ENCODE measurements around the gene MCF2L2.

The MCF2L2 gene

GRCh38 chr3:183435661-183436060, 7.2 kb upstream of the MCF2L2 start:
- Histone ChIP-seq H3K36me3 (ENCODE audit: control insufficient read depth in 2 of 2, insufficient read depth in 1 of 2, low read length in 2 of 2) (no peaks in the 10 kb centered on the region), H3K4me3 (ENCODE audit: low read depth, low read length) (no peak overlapping the region), H3K4me1 (ENCODE audit: control insufficient read depth, insufficient read depth, low read length) (no peaks in the 10 kb centered on the region), H3K9me3 (ENCODE audit: control insufficient read depth, insufficient read depth, low read depth, low read length) (no peaks in the 10 kb centered on the region), H3K27ac (ENCODE audit: extremely low read depth, low read depth, low read length) (no peak overlapping the region)
- ChIA-PET POLR2A (no interaction called here), CTCF (no interaction called here)
- TF ChIP-seq ZNF239 (tag by site-specific recombination; IDR thresholded peaks at IDR 0.05): no peak
- TF ChIP-seq ZNF416 (tag by site-specific recombination; IDR thresholded peaks at IDR 0.05): no peak
- TF ChIP-seq PRDM6 (tag by site-specific recombination; IDR thresholded peaks at IDR 0.05): no peak
- no peak for TF ChIP-seq ZNF175 (tag by site-specific recombination; IDR thresholded peaks at IDR 0.05)
- TF ChIP-seq ZNF514 (tag by site-specific recombination; IDR thresholded peaks at IDR 0.05): no peak
- no peak for TF ChIP-seq ZNF701 (tag by site-specific recombination; IDR thresholded peaks at IDR 0.05)
- TF ChIP-seq ZNF138 (tag by site-specific recombination; IDR thresholded peaks at IDR 0.05; ENCODE audit: borderline replicate concordance): no peak
- no peak for TF ChIP-seq ZXDB (tag by site-specific recombination; IDR thresholded peaks at IDR 0.05)
- TF ChIP-seq ZNF76 (tag by site-specific recombination; IDR thresholded peaks at IDR 0.05; ENCODE audit: borderline replicate concordance, low read depth): no peak
- TF ChIP-seq FEZF1 (tag by site-specific recombination; IDR thresholded peaks at IDR 0.05): no peak
- no peak for TF ChIP-seq PATZ1 (tag by site-specific recombination; IDR thresholded peaks at IDR 0.05)
- TF ChIP-seq KLF17 (tag by site-specific recombination; IDR thresholded peaks at IDR 0.05): no peak
- TF ChIP-seq PRDM2 (tag by site-specific recombination; IDR thresholded peaks at IDR 0.05; ENCODE audit: borderline replicate concordance): no peak
- TF ChIP-seq EGR2 (tag by site-specific recombination; IDR thresholded peaks at IDR 0.05; ENCODE audit: low read depth): no peak

GRCh38 chr3:183434992-183435391, 6.6 kb upstream of the MCF2L2 start:
- Histone ChIP-seq H3K9me3 (ENCODE audit: control insufficient read depth, insufficient read depth, low read depth, low read length) (no peaks in the 10 kb centered on the region), H3K27ac (ENCODE audit: extremely low read depth, low read depth, low read length) (no peak overlapping the region), H3K36me3 (ENCODE audit: control insufficient read depth in 2 of 2, insufficient read depth in 1 of 2, low read length in 2 of 2) (no peaks in the 10 kb centered on the region), H3K4me1 (ENCODE audit: control insufficient read depth, insufficient read depth, low read length) (no peaks in the 10 kb centered on the region), H3K4me3 (ENCODE audit: low read depth, low read length) (no peak overlapping the region)
- CTCF ChIA-PET: no interaction called here
- POLR2A ChIA-PET: no interaction called here
- TF ChIP-seq ZNF624 (tag by site-specific recombination; IDR thresholded peaks at IDR 0.05) (no peak), SETDB1 (IDR thresholded peaks at IDR 0.05; ENCODE audit: insufficient read length, low read length) (no peak), ZNF148 (tag by site-specific recombination; IDR thresholded peaks at IDR 0.05; ENCODE audit: borderline replicate concordance) (no peak), ZNF16 (tag by site-specific recombination; IDR thresholded peaks at IDR 0.05; ENCODE audit: low read depth) (no peak), ZSCAN30 (tag by site-specific recombination; IDR thresholded peaks at IDR 0.05) (no peak), ZNF184 (tag by site-specific recombination; IDR thresholded peaks at IDR 0.05) (no peak), ZNF571 (tag by site-specific recombination; IDR thresholded peaks at IDR 0.05) (no peak), ZNF311 (tag by site-specific recombination; IDR thresholded peaks at IDR 0.05; ENCODE audit: borderline replicate concordance) (no peak)
